Measurements from ENCODE around the gene HYAL3. TPM values are rescaled to one million over a fixed set of nuclear protein-coding genes. Genes with fewer than 3 reads are reported as not detected.

The HYAL3 gene
- 3.3 and 5.7 TPM in 2 replicates for total RNA-seq

GRCh38 chr3:50298836-50299637 lies at the start of gene HYAL3, which contains the start of gene NAA80:
Gene HYAL3, minus strand, starts transcription at chr3:50299405. Its CDS starts 3,803 bp downstream, at chr3:50295602.
Gene NAA80, minus strand, starts transcription at chr3:50299405. Its CDS starts 1,942 bp downstream, at chr3:50297463.

GRCh38 chr3:50345586-50346234 lies 46.5 kb upstream of the HYAL3 start, which contains the start of gene ZMYND10:
Gene ZMYND10, minus strand, starts transcription at chr3:50345732. Its CDS starts 153 bp downstream, at chr3:50345579.

GRCh38 chr3:50340448-50341329 lies 41.5 kb upstream of the HYAL3 start, which contains the start of gene RASSF1:
Gene RASSF1, minus strand, starts transcription at chr3:50340836. Its CDS starts 31 bp downstream, at chr3:50340805.

GRCh38 chr3:50327943-50328691 lies 28.9 kb upstream of the HYAL3 start, which contains the start of gene TUSC2:
Gene TUSC2, minus strand, starts transcription at chr3:50328223. Its CDS starts 124 bp downstream, at chr3:50328099.

GRCh38 chr3:50322386-50323091 lies 23.3 kb upstream of the HYAL3 start, which contains the start of gene HYAL2:
Gene HYAL2, minus strand, starts transcription at chr3:50322745. Its CDS starts 2,256 bp downstream, at chr3:50320489.

GRCh38 chr3:50303013-50303815 lies 4.0 kb upstream of the HYAL3 start, which contains the start of gene HYAL1:
Gene HYAL1, minus strand, starts transcription at chr3:50303574. Its CDS starts 618 bp downstream, at chr3:50302956.

GRCh38 chr3:50292159-50293078 lies 6.8 kb downstream of the HYAL3 start, which contains the start of gene IFRD2:
Gene IFRD2, minus strand, starts transcription at chr3:50292429. Its CDS starts 155 bp downstream, at chr3:50292274.

GRCh38 chr3:50278880-50279224 lies 20.4 kb downstream of the HYAL3 start, which contains the start of gene LSMEM2:
Gene LSMEM2, plus strand, starts transcription at chr3:50279087. Its CDS starts 27 bp downstream, at chr3:50279114.

GRCh38 chr3:50268703-50269451 lies 30.3 kb downstream of the HYAL3 start, which contains the start of gene SEMA3B:
Gene SEMA3B, plus strand, starts transcription at chr3:50269147. Its CDS starts 94 bp downstream, at chr3:50269241.

Other genes starting within 250 kb of the HYAL3 start
- gene RBM5, start 210.5 kb downstream of the HYAL3 start, total RNA-seq = 126 and 161 TPM in 2 replicates
- gene SEMA3F, start 144.1 kb downstream of the HYAL3 start, total RNA-seq = 0.73 and 6.5 TPM in 2 replicates
- gene GNAT1, start 107.8 kb downstream of the HYAL3 start, total RNA-seq = not detected in 2 replicates
- gene SLC38A3, start 94.1 kb downstream of the HYAL3 start, total RNA-seq = not detected in 2 replicates
- gene GNAI2, start 63.2 kb downstream of the HYAL3 start, total RNA-seq = 231 and 232 TPM in 2 replicates
- 0.59 and 0.73 TPM in 2 replicates for gene SEMA3B, start 30.3 kb downstream of the HYAL3 start, total RNA-seq
- gene LSMEM2, start 20.3 kb downstream of the HYAL3 start, total RNA-seq = not detected in 2 replicates
- gene IFRD2, start 7.0 kb downstream of the HYAL3 start, total RNA-seq = 133 and 152 TPM in 2 replicates
- 11.5 and 15.8 TPM in 2 replicates for gene NAA80, start within 50 bp of the HYAL3 start, total RNA-seq
- gene HYAL1, start 4.2 kb upstream of the HYAL3 start, total RNA-seq = 2.7 and 3.7 TPM in 2 replicates
- gene HYAL2, start 23.3 kb upstream of the HYAL3 start, total RNA-seq = 32.0 and 34.4 TPM in 2 replicates
- gene TUSC2, start 28.8 kb upstream of the HYAL3 start, total RNA-seq = 10.7 and 11.9 TPM in 2 replicates
- gene RASSF1, start 41.4 kb upstream of the HYAL3 start, total RNA-seq = 23.9 and 25.0 TPM in 2 replicates
- under 0.01 and 0.20 TPM in 2 replicates for gene ZMYND10, start 46.3 kb upstream of the HYAL3 start, total RNA-seq
- gene NPRL2, start 51.4 kb upstream of the HYAL3 start, total RNA-seq = 23.5 and 28.7 TPM in 2 replicates
- 18.8 and 25.4 TPM in 2 replicates for gene CYB561D2, start 51.5 kb upstream of the HYAL3 start, total RNA-seq
- 54.2 and 55.9 TPM in 2 replicates for gene TMEM115, start 60.1 kb upstream of the HYAL3 start, total RNA-seq
- not detected in 2 replicates for gene CACNA2D2, start 204.2 kb upstream of the HYAL3 start, total RNA-seq

All from subcutaneous preadipocyte (primary cell).